GM12878 (cell line): Measurements from ENCODE around the gene GHSR. TPM values are rescaled to one million over a fixed set of nuclear protein-coding genes. Genes with fewer than 3 reads are reported as not detected.

ENCODE experiments used
- ATAC-seq: fragments of 200-7000 bp; cut with Tn5 transposase; 3 replicates; pipeline ENCODE4 v1.9.1; 2020; ENCODE audit warnings: mild to moderate bottlenecking, moderate library complexity
- BruUV-seq: library from RNA; stranded (reverse); fragments of 400-500 nt; replicated peaks from 2 replicates; lab custom pipeline; 2021; lab: Mats Ljungman, UMichigan
- CTCF ChIA-PET: fragments of 300-600 bp; sonication (Branson Sonifier 250); formaldehyde crosslinking; extraction: SDS; loops from one replicate; lab custom pipeline; 2021; ENCODE audit warnings: inconsistent platforms; lab: Yijun Ruan, JAX
- POLR2A ChIA-PET: fragments of 350-600 bp; formaldehyde crosslinking; extraction: SDS; loops from one replicate; lab custom pipeline; 2021; ENCODE audit warnings: inconsistent platforms; lab: Charles Lee
- RAD21 ChIA-PET: fragments of 300-600 bp; sonication (Branson Sonifier 250); formaldehyde crosslinking; loops from one replicate; lab custom pipeline; 2023; ENCODE audit warnings: antibody characterized with exemption; ENCODE audit not compliant: unreplicated experiment; lab: Charles Lee
- SMC1A ChIA-PET: fragments of 300-600 bp; sonication (Branson Sonifier 250); formaldehyde crosslinking; loops from one replicate; lab custom pipeline; 2023; ENCODE audit not compliant: unreplicated experiment, uncharacterized antibody; lab: Charles Lee
- DNase-seq: peaks from one replicate; pipeline ENCODE4 v3.0.0-alpha.2; 2011; ENCODE audit warnings: low read depth, low spot score
- FAIRE-seq: peaks from 3 replicates; lab custom pipeline; 2011; peaks lifted over from hg19 to GRCh38; lab: Jason Lieb, UNC
- H2AFZ ChIP-seq: 2 replicates; pipeline ENCODE4 v1.6.0; 2011; ENCODE audit warnings: low read depth, low read length, control low read depth; ENCODE audit not compliant: control insufficient read depth
- H3K27ac ChIP-seq: 2 replicates; pipeline ENCODE4 v1.5.1; 2011; ENCODE audit warnings: control low read depth; ENCODE audit not compliant: control insufficient read depth, insufficient read depth
- H3K27me3 ChIP-seq, 2 experiments: replicated peaks in 1 of 2; 2 replicates each; pipeline versions ENCODE4 v1.6.0 to v1.6.1; 2011; ENCODE audit warnings: low read length in 1 of 2; ENCODE audit not compliant: control insufficient read depth in 2 of 2, insufficient read depth in 2 of 2
- H3K36me3 ChIP-seq, 2 experiments: 2 replicates each; pipeline ENCODE4 v1.5.1; 2011; ENCODE audit warnings: low read length in 1 of 2; ENCODE audit not compliant: control insufficient read depth in 2 of 2, insufficient read depth in 2 of 2
- H3K4me1 ChIP-seq: 2 replicates; pipeline ENCODE4 v1.6.1; 2011; ENCODE audit warnings: mild to moderate bottlenecking, low read length, moderate library complexity, mixed read lengths; ENCODE audit not compliant: control insufficient read depth, insufficient read depth
- H3K4me2 ChIP-seq: 2 replicates; pipeline ENCODE4 v1.6.0; 2011; ENCODE audit warnings: control low read depth; ENCODE audit not compliant: control insufficient read depth, insufficient read depth
- H3K4me3 ChIP-seq: fragments of 200-600 bp; sonication (generic); 2 replicates; pipeline ENCODE4 v1.5.1; 2016
- H3K79me2 ChIP-seq: 2 replicates; pipeline ENCODE4 v1.6.0; 2011; ENCODE audit warnings: low read length; ENCODE audit not compliant: control insufficient read depth, insufficient read depth
- H3K9ac ChIP-seq: 2 replicates; pipeline ENCODE4 v1.8.0; 2011; ENCODE audit warnings: low read length, control low read depth, mixed read lengths; ENCODE audit not compliant: control insufficient read depth, insufficient read depth
- H3K9me3 ChIP-seq: replicated peaks from 3 replicates; pipeline ENCODE4 v1.5.1; 2011; ENCODE audit warnings: mild to moderate bottlenecking, low read length; ENCODE audit not compliant: control insufficient read depth, insufficient read depth
- H4K20me1 ChIP-seq: 2 replicates; pipeline ENCODE4 v1.6.0; 2011; ENCODE audit not compliant: control insufficient read depth, insufficient read depth
- CHD2 ChIP-seq: IDR thresholded peaks from 2 replicates; pipeline ENCODE4 v1.6.1; 2011; ENCODE audit warnings: low read depth, low read length, improper control_type of control experiment, borderline replicate concordance
- EED ChIP-seq: sonication (generic); IDR thresholded peaks from 2 replicates; pipeline ENCODE4 v1.6.1; 2016; ENCODE audit warnings: antibody characterized with exemption, low read depth
- EZH2 ChIP-seq: IDR thresholded peaks from 2 replicates; pipeline ENCODE4 v1.6.1; 2012; ENCODE audit warnings: low read depth, mild to moderate bottlenecking, control low read depth, inconsistent platforms, low read length, borderline replicate concordance; ENCODE audit not compliant: control insufficient read depth
- NFYB ChIP-seq: IDR thresholded peaks from 2 replicates; pipeline ENCODE4 v1.6.1; 2011; ENCODE audit warnings: low read depth, mild to moderate bottlenecking, low read length, improper control_type of control experiment, moderate library complexity; ENCODE audit not compliant: insufficient read depth
- NR2C2 ChIP-seq: IDR thresholded peaks from 2 replicates; pipeline ENCODE4 v1.6.1; 2011; ENCODE audit warnings: borderline replicate concordance, low read depth; ENCODE audit not compliant: control insufficient read depth, insufficient read length
- PAX5 ChIP-seq: IDR thresholded peaks from 2 replicates; pipeline ENCODE4 v1.6.1; 2011; ENCODE audit warnings: low read depth, low read length, borderline replicate concordance
- PKNOX1 ChIP-seq: fragments of 450-650 bp; IDR thresholded peaks from 2 replicates; pipeline ENCODE4 v1.6.1; 2016; ENCODE audit warnings: mild to moderate bottlenecking
- SREBF1 ChIP-seq: IDR thresholded peaks from 2 replicates; pipeline ENCODE4 v1.6.1; 2012; ENCODE audit warnings: mild to moderate bottlenecking, low read length
- TCF12 ChIP-seq: IDR thresholded peaks from 2 replicates; pipeline ENCODE4 v1.6.1; 2011; ENCODE audit warnings: low read depth, mild to moderate bottlenecking, low read length
- TCF7 ChIP-seq: IDR thresholded peaks from 2 replicates; pipeline ENCODE4 v1.6.1; 2014; ENCODE audit warnings: antibody characterized with exemption, borderline replicate concordance
- WRNIP1 ChIP-seq: IDR thresholded peaks from 2 replicates; pipeline ENCODE4 v1.6.1; 2011; ENCODE audit warnings: low read depth, low read length, improper control_type of control experiment, borderline replicate concordance
- ZNF687 ChIP-seq: fragments of 450-650 bp; IDR thresholded peaks from 2 replicates; pipeline ENCODE4 v1.6.1; 2017; ENCODE audit warnings: mild to moderate bottlenecking, moderate library complexity
- ZZZ3 ChIP-seq: IDR thresholded peaks from 2 replicates; pipeline ENCODE4 v1.6.1; 2011; ENCODE audit warnings: low read depth; ENCODE audit not compliant: control insufficient read depth, insufficient read length
- WGBS: methylation state at CpG from one replicate; pipeline ENCODE4 v1.1.6; 2016; ENCODE audit warnings: low lambda C conversion rate; ENCODE audit not compliant: insufficient replicate concordance, insufficient coverage; ENCODE audit errors: missing lambda C conversion rate; 5-methylcytosine and 5-hydroxymethylcytosine counted together
- in situ Hi-C: fragments of 300-500 bp; cut with MboI; formaldehyde crosslinking; loops from 9 replicates; pipeline ENCODE4 v1.14.3; 2018; ENCODE audit warnings: mixed read lengths
- intact Hi-C: fragments of 100-400 bp; cut with micrococcal nuclease; formaldehyde crosslinking; loops from one replicate; pipeline ENCODE4 v1.14.2; 2022; ENCODE audit not compliant: unreplicated experiment
- polyA plus RNA-seq, 11 experiments: library from polyadenylated mRNA; depleted of rRNA in 4 of 11; unstranded in 6 of 11; stranded (reverse) in 5 of 11; fragments of >200 nt; fragmentation: Nextera tagmentation in 4 of 11; fragmentation: Illumina TruSeq in 1 of 11; extraction: Ambion mirVana in 4 of 11; extraction: Trizol in 1 of 11; gene quantifications; 1 replicate in 1 of 11; 2 replicates in 10 of 11; pipeline versions ENCODE4 v1.2.1 to v1.2.3, GENCODE V29; 2011 to 2016; ENCODE audit warnings: inconsistent platforms in 2 of 11, missing spikeins in 2 of 11, low read depth in 1 of 11
- total RNA-seq, 4 experiments: library from RNA; depleted of rRNA in 3 of 4; stranded (reverse); fragments of >200 nt in 3 of 4; fragmentation: Illumina TruSeq in 1 of 4; extraction: Trizol in 1 of 4; gene quantifications; 2 replicates each; pipeline versions ENCODE4 v1.2.1 to v1.2.3, GENCODE V29; 2013 to 2021

Gene GHSR
- total and polyA plus RNA-seq, 10 of the 15 experiments (the other 5 are each of a cell fraction or from before 2014, with no cell fraction given), result not detected

GRCh38 chr3:172471903-172472302, 23.6 kb upstream of the GHSR start:
- ChIA-PET RAD21 (no interaction called here), SMC1A (interaction anchor here (0.6 kb wide), 1 partner anchor 16 kb away, joined by 3 read pairs; no protein-coding TSS in a partner anchor), CTCF (interaction anchor here (1.3 kb wide), 1 partner anchor 10 kb away, joined by 6 read pairs; no protein-coding TSS in a partner anchor), POLR2A (no interaction called here)
- FAIRE-seq (no peak), ATAC-seq (no peak), DNase-seq (no peak)
- in situ Hi-C loops, result no loop called here
- WGBS, result 0% methylated on average over 1 of the region's 1 CpG
- no peaks in the 10 kb centered on the region for H3K79me2 ChIP-seq
- no peak overlapping the region for H3K9ac ChIP-seq
- no peaks in the 10 kb centered on the region for H3K36me3 ChIP-seq
- intact Hi-C loops, result loop anchor here (10.0 kb wide), 1 partner anchor 827 kb away; no protein-coding TSS in a partner anchor
- H3K4me1 ChIP-seq, result no peaks in the 10 kb centered on the region
- H3K27me3 ChIP-seq, result no peaks in the 10 kb centered on the region
- no peaks in the 10 kb centered on the region for H4K20me1 ChIP-seq
- H3K4me2 ChIP-seq, result no peak overlapping the region
- H2AFZ ChIP-seq, result no peak overlapping the region
- BruUV-seq, result no TSS peak
- H3K9me3 ChIP-seq, result no peaks in the 10 kb centered on the region
- no peak overlapping the region for H3K27ac ChIP-seq
- TF ChIP-seq SREBF1 (no peak), ZZZ3 (no peak), PAX5 (no peak), PKNOX1 (no peak)
- H3K4me3 ChIP-seq, result no peak overlapping the region

- ATAC-seq (no peak), FAIRE-seq (no peak), DNase-seq (no peak)
- H3K79me2 ChIP-seq, result no peaks in the 10 kb centered on the region
- no peak overlapping the region for H2AFZ ChIP-seq
- H3K27me3 ChIP-seq, result no peaks in the 10 kb centered on the region; a peak in 1 of 4 replicates
- intact Hi-C loops, result loop anchor here (10.0 kb wide), 1 partner anchor 826 kb away; no protein-coding TSS in a partner anchor
- no peak overlapping the region for H3K27ac ChIP-seq
- no peaks in the 10 kb centered on the region for H3K4me1 ChIP-seq
- WGBS, result 50% methylated on average over 1 of the region's 1 CpG
- no peak overlapping the region for H3K4me3 ChIP-seq
- H4K20me1 ChIP-seq, result no peaks in the 10 kb centered on the region
- no peaks in the 10 kb centered on the region for H3K9me3 ChIP-seq
- ChIA-PET CTCF (interaction anchor here (2.1 kb wide), 1 partner anchor 9 kb away, joined by 11 read pairs; no protein-coding TSS in a partner anchor), SMC1A (interaction anchor here (0.6 kb wide), 1 partner anchor 120 kb away, joined by 3 read pairs; no protein-coding TSS in a partner anchor), RAD21 (no interaction called here), POLR2A (no interaction called here)
- H3K4me2 ChIP-seq, result no peak overlapping the region
- in situ Hi-C loops, result no loop called here
- H3K9ac ChIP-seq, result no peak overlapping the region
- H3K36me3 ChIP-seq, result no peaks in the 10 kb centered on the region
- BruUV-seq, result no TSS peak
- TF ChIP-seq TCF7 (no peak), NR2C2 (no peak), ZNF687 (no peak), EED (no peak), EZH2 (no peak), NFYB (no peak), WRNIP1 (no peak), TCF12 (no peak), CHD2 (no peak)
These were observed 22.3 kb upstream of the GHSR start for GRCh38 chr3:172470588-172470987.
